ENCODE results near the gene LGR6.
A peak's percentile ranks its signal among the peaks of the same experiment; 100 is the strongest.
"Not testable (repeated sequence)": the region's sequence is repeated elsewhere in the genome, so short reads cannot be mapped to it uniquely, and the experiment has no call there.

LGR6 gene

GRCh38 chr1:202176949-202177927 lies 16.4 kb upstream of the LGR6 start:
- no peak for DNase-seq

GRCh38 chr1:202179828-202180750 lies 13.5 kb upstream of the LGR6 start:
- DNase-seq: no peak

- not testable (repeated sequence) for DNase-seq
Observed at GRCh38 chr1:202180751-202181139, 12.9 kb upstream of the LGR6 start.

- DNase-seq: no peak
Observed at GRCh38 chr1:202181586-202181985, 12.0 kb upstream of the LGR6 start.

GRCh38 chr1:202182040-202182877 lies 11.3 kb upstream of the LGR6 start:
- DNase-seq: no peak

GRCh38 chr1:202184750-202185460 lies 8.7 kb upstream of the LGR6 start:
- peak; percentile 81 for DNase-seq

- DNase-seq: no peak
Observed at GRCh38 chr1:202186327-202186726, 7.3 kb upstream of the LGR6 start.

GRCh38 chr1:202187041-202187671 lies 6.4 kb upstream of the LGR6 start:
- DNase-seq: no peak

- DNase-seq: no peak
Observed at GRCh38 chr1:202187697-202188407, 5.7 kb upstream of the LGR6 start.

GRCh38 chr1:202189001-202189790 lies 4.4 kb upstream of the LGR6 start:
- DNase-seq: peak; percentile 42

- no peak for DNase-seq
Observed at GRCh38 chr1:202189918-202190715, 3.5 kb upstream of the LGR6 start.

- not testable (repeated sequence) for DNase-seq
Observed at GRCh38 chr1:202191391-202191790, 2.2 kb upstream of the LGR6 start.

GRCh38 chr1:202192770-202193613 lies 607 bp upstream of the LGR6 start:
- DNase-seq: peak; percentile 21

- no peak for DNase-seq
Observed at GRCh38 chr1:202194328-202194648, 689 bp downstream of the LGR6 start.

GRCh38 chr1:202197653-202198365 lies 4.2 kb downstream of the LGR6 start:
- DNase-seq: no peak

- DNase-seq: no peak
Observed at GRCh38 chr1:202198366-202198724, 4.7 kb downstream of the LGR6 start.

Data from fibroblast of skin of abdomen (primary cell).